BE2C (cell line): ENCODE measurements around the gene NAA38.

Source experiments
- DNase-seq: peaks from one replicate; pipeline ENCODE4 v3.0.0-alpha.2; 2020
- H3K27me3 ChIP-seq: fragments of 250-450 bp; sonication (Bioruptor Pico); 2 replicates; pipeline ENCODE4 v1.5.1; 2020; ENCODE audit warnings: mild to moderate bottlenecking
- H3K36me3 ChIP-seq: fragments of 250-450 bp; sonication (Bioruptor Pico); 2 replicates; pipeline ENCODE4 v1.5.1; 2020; ENCODE audit warnings: mild to moderate bottlenecking
- H3K4me1 ChIP-seq: fragments of 250-450 bp; sonication (Bioruptor Pico); 2 replicates; pipeline ENCODE4 v1.5.1; 2020
- H3K4me3 ChIP-seq: 2 replicates; pipeline ENCODE4 v1.5.1; 2011; ENCODE audit warnings: low read depth, low read length
- H3K9me3 ChIP-seq: fragments of 250-450 bp; sonication (Bioruptor Pico); 2 replicates; pipeline ENCODE4 v1.5.1; 2020
- CTCF ChIP-seq: IDR thresholded peaks from 2 replicates; pipeline ENCODE4 v1.5.1; 2012; ENCODE audit warnings: mild to moderate bottlenecking, low read depth, low read length

Gene NAA38

GRCh38 chr17:7843536-7844291, 13.6 kb downstream of the NAA38 start:
- peak; percentile 76 for DNase-seq
- Histone ChIP-seq H3K36me3 (peaks cover 13% of the 10 kb centered on the region), H3K9me3 (no peaks in the 10 kb centered on the region), H3K27me3 (no peaks in the 10 kb centered on the region), H3K4me3 (peak overlapping the region; percentile 77), H3K4me1 (peaks cover under 1% of the 10 kb centered on the region)
- TF ChIP-seq CTCF: no peak

- DNase-seq: no peak
- Histone ChIP-seq H3K4me1 (peaks cover 2% of the 10 kb centered on the region), H3K36me3 (peaks cover 13% of the 10 kb centered on the region), H3K9me3 (no peaks in the 10 kb centered on the region), H3K4me3 (peak overlapping the region; percentile 77), H3K27me3 (no peaks in the 10 kb centered on the region)
- no peak for TF ChIP-seq CTCF
Observed at GRCh38 chr17:7843257-7843535, 14.2 kb downstream of the NAA38 start.

- Histone ChIP-seq H3K36me3 (peaks cover 13% of the 10 kb centered on the region), H3K4me3 (peak overlapping the region; percentile 77), H3K4me1 (peaks cover 2% of the 10 kb centered on the region), H3K9me3 (no peaks in the 10 kb centered on the region), H3K27me3 (no peaks in the 10 kb centered on the region)
- no peak for TF ChIP-seq CTCF
- peak; percentile 52 for DNase-seq
Observed at GRCh38 chr17:7842380-7843256, 14.7 kb downstream of the NAA38 start.

GRCh38 chr17:7841915-7842379, 15.4 kb downstream of the NAA38 start:
- TF ChIP-seq CTCF: no peak
- peak; percentile 89 for DNase-seq
- H3K4me3 ChIP-seq: peak overlapping the region; percentile 77
- no peaks in the 10 kb centered on the region for H3K9me3 ChIP-seq
- H3K36me3 ChIP-seq: peaks cover 13% of the 10 kb centered on the region
- no peaks in the 10 kb centered on the region for H3K27me3 ChIP-seq
- H3K4me1 ChIP-seq: peaks cover 2% of the 10 kb centered on the region

GRCh38 chr17:7841396-7841914, 15.9 kb downstream of the NAA38 start:
- H3K27me3 ChIP-seq: no peaks in the 10 kb centered on the region
- DNase-seq: peak; percentile 77

More at GRCh38 chr17:7841396-7841914, 15.9 kb downstream of the NAA38 start:
- TF ChIP-seq CTCF: no peak
- Histone ChIP-seq H3K9me3 (no peaks in the 10 kb centered on the region), H3K4me1 (peaks cover 2% of the 10 kb centered on the region), H3K4me3 (peak overlapping the region; percentile 77), H3K36me3 (peaks cover 13% of the 10 kb centered on the region)
